Measurements from ENCODE around the gene UGT3A2.

The UGT3A2 gene

GRCh38 chr5:35987776-35988175 lies 78.9 kb downstream of the UGT3A2 start:
- TF ChIP-seq ZNF565 (CRISPR knock-in tag; conservative IDR thresholded peaks at IDR 0.05; ENCODE audit: low read depth) (no peak), TCF4 (CRISPR knock-in tag; IDR thresholded peaks at IDR 0.05; ENCODE audit: borderline replicate concordance) (no peak), RARB (CRISPR knock-in tag; IDR thresholded peaks at IDR 0.05) (no peak), ZFP3 (CRISPR knock-in tag; IDR thresholded peaks at IDR 0.05) (no peak), PATZ1 (CRISPR knock-in tag; IDR thresholded peaks at IDR 0.05; ENCODE audit: borderline replicate concordance) (no peak), POU6F1 (CRISPR knock-in tag; IDR thresholded peaks at IDR 0.05; ENCODE audit: borderline replicate concordance, low read depth) (no peak), ZFP30 (CRISPR knock-in tag; IDR thresholded peaks at IDR 0.05) (no peak), TSHZ2 (CRISPR knock-in tag; IDR thresholded peaks at IDR 0.05) (no peak), ZNF70 (CRISPR knock-in tag; IDR thresholded peaks at IDR 0.05) (no peak), ISL1 (CRISPR knock-in tag; IDR thresholded peaks at IDR 0.05) (no peak), TOX (CRISPR knock-in tag; IDR thresholded peaks at IDR 0.05; ENCODE audit: borderline replicate concordance) (no peak), OSR1 (CRISPR knock-in tag; IDR thresholded peaks at IDR 0.05) (no peak), ZNF8 (CRISPR knock-in tag; IDR thresholded peaks at IDR 0.05) (no peak), BACH2 (CRISPR knock-in tag; IDR thresholded peaks at IDR 0.05; ENCODE audit: borderline replicate concordance) (no peak)
- ATAC-seq: no peak

All from SK-N-SH treated with all-trans-retinoic acid at 6 μM for 48 hours (cell line).